AG09319 (cell line): Measurements from ENCODE around the gene KBTBD2.
"Not testable (repeated sequence)": the region's sequence is repeated elsewhere in the genome, so short reads cannot be mapped to it uniquely, and the experiment has no call there.

Experiments used
- DNase-seq: peaks from one replicate; pipeline ENCODE4 v3.0.0-alpha.2; 2010; ENCODE audit warnings: low read depth; ENCODE audit errors: extremely low read depth
- TF ChIP-seq, protein P1 (sequence below): IDR thresholded peaks from 2 replicates; pipeline ENCODE4 v1.5.1; 2011; ENCODE audit warnings: low read depth, mild to moderate bottlenecking, inconsistent platforms, low read length, moderate library complexity

Gene KBTBD2

GRCh38 chr7:32929430-32930143 is 38.0 kb upstream of the KBTBD2 start:
- TF ChIP-seq, protein P1, sequence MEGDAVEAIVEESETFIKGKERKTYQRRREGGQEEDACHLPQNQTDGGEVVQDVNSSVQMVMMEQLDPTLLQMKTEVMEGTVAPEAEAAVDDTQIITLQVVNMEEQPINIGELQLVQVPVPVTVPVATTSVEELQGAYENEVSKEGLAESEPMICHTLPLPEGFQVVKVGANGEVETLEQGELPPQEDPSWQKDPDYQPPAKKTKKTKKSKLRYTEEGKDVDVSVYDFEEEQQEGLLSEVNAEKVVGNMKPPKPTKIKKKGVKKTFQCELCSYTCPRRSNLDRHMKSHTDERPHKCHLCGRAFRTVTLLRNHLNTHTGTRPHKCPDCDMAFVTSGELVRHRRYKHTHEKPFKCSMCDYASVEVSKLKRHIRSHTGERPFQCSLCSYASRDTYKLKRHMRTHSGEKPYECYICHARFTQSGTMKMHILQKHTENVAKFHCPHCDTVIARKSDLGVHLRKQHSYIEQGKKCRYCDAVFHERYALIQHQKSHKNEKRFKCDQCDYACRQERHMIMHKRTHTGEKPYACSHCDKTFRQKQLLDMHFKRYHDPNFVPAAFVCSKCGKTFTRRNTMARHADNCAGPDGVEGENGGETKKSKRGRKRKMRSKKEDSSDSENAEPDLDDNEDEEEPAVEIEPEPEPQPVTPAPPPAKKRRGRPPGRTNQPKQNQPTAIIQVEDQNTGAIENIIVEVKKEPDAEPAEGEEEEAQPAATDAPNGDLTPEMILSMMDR: no peak
- DNase-seq: no peak

DNA sequence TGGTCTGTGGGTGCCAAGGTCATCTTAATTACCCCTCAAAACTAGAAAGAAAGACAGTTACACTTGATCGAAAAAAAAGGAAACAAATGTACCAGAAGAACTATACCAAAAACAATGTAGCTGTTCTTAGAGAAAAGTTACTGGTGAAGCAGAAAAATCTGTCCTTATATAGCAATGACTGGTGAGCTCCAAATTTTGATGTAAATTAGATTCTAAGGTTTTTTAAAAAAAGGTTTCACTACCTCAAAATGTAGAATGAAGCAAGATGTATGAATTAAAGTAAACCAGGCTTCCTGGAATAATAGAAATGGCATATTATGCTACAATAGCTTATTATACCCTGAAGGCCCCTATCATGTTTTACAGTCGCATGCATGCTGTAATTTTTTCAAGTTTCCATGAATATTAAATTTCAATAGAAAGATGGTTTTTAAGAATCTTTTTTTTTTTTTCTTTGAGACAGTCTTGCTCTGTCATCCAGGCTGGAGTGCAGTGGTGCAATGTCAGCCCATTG is 37.3 kb upstream of the KBTBD2 start:
- TF ChIP-seq, protein P1: no peak
- DNase-seq: no peak

DNA sequence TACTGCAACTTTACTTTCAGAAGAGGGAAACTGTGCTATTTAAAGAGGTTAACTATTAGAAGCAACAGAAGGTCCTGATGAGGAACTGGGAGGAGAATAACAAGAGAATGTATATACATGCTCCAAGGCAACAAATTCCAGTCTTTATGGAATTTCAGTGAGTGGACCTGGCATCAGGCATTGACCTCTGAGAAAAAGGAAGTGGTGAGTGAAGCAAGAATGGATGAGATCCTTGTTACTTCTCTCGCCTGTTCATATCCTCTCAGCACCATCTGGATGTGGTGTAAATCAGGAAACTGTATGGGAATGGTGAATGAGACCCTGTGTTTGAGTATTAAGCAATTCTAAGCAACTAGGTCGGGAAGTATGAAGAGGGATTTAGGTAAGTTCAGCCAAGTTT is 30.3 kb upstream of the KBTBD2 start:
- TF ChIP-seq, protein P1: no peak
- DNase-seq: no peak

DNA sequence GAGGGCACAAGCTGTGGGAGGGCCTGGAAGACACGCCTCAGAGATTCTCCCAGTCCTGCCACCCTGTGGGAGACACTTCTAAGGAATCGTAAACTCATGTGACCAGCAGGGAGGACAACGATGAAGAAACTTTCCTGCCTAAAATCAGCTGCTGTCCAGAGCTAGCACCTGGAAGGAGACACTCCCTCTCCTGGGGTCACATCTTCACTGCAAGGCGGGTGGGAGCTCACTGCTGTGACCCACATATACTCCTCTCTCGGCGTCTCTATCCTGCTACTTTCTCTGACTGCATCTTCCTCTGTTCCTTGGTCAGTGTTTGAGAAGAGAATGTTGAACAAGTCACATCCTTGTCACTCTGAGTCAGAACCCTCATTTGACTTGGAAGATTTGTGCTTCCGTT is 25.4 kb upstream of the KBTBD2 start:
- not testable (repeated sequence) for DNase-seq

DNA sequence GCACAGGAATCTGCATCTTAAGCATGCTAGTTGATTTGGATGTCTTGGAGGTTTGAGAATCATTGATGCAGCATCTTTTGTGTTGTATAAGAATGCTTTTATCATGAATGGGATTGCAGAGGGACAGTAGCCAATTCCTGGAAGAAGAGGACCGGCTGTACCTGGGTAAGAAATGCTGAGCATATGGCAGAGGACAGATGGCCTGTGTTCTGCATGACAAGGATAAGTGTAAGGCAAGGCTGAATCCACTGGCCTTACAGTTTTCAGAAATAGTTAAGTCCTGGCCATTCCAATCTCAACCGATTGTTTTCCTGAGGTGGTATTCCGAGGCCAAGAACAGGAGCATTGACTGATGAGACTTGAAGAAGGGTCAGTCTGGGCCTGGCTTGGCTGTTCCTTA is 24.4 kb upstream of the KBTBD2 start:
- DNase-seq: no peak
- TF ChIP-seq, protein P1: no peak

GRCh38 chr7:32915041-32915536 is 23.5 kb upstream of the KBTBD2 start:
- TF ChIP-seq, protein P1: no peak

DNA sequence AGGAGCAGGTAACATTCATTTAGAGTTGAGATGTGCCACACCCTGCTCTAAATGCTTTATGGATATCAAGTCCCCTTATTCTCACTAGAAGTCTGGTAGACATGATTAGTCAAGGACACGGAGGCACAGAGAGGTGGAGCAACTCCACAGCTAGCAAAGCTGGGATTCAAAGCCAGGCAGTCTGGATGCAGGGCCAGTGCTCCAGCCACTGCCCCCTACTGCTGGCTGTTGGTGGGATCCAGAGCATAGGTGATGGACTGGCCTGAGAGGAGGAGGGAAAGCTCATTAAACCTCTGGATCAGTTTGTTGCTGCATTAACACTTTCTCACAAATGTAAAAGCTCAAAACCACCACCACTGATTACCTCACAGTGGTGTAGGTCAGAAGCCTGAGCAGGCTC is 22.6 kb upstream of the KBTBD2 start:
- TF ChIP-seq, protein P1: no peak
- no peak for DNase-seq

More at GRCh38 chr7:32915041-32915536, 23.5 kb upstream of the KBTBD2 start:
- DNase-seq: no peak

- DNase-seq: no peak
- TF ChIP-seq, protein P1: no peak
Measured at GRCh38 chr7:32910195-32910594, 18.6 kb upstream of the KBTBD2 start.
